Loucy (cell line): Measurements from ENCODE around the gene RNLS.

Experiments used
- CTCF ChIP-seq: fragments of 200-600 bp; sonication (generic); conservative IDR thresholded peaks from 2 replicates; pipeline ENCODE4 v1.5.1; 2014; ENCODE audit warnings: mild to moderate bottlenecking, antibody characterized with exemption, low read length
- EZH2phosphoT487 ChIP-seq: fragments of 200-600 bp; IDR thresholded peaks from 2 replicates; pipeline ENCODE4 v1.6.1; 2018; ENCODE audit warnings: antibody characterized with exemption, mild to moderate bottlenecking, moderate library complexity, borderline replicate concordance

GRCh38 chr10:88618496-88618895, 35.4 kb upstream of the RNLS start:
- TF ChIP-seq CTCF: no peak
- TF ChIP-seq EZH2phosphoT487: no peak
